Peyer's patch (tissue), 4 donors: ENCODE measurements around the gene CTBP1. TPM values are rescaled to one million over a fixed set of nuclear protein-coding genes. Genes with fewer than 3 reads are reported as not detected.

Experiments used
- DNase-seq, 3 donors: peaks; one replicate each; pipeline ENCODE4 v3.0.0-alpha.2; 2017 to 2019
- H3K27ac ChIP-seq, 4 donors: fragments of 200-600 bp; sonication (generic); one replicate each; pipeline ENCODE4 v1.5.1; 2016 to 2019
- H3K27me3 ChIP-seq, 2 donors: fragments of 200-600 bp; sonication (generic); one replicate each; pipeline ENCODE4 v1.5.1; 2019
- H3K36me3 ChIP-seq, 3 donors: fragments of 200-600 bp; sonication (generic); one replicate each; pipeline ENCODE4 v1.5.1; 2016 to 2019
- H3K4me1 ChIP-seq, 4 donors: fragments of 200-600 bp; sonication (generic); one replicate each; pipeline ENCODE4 v1.5.1; 2016 to 2019
- H3K4me3 ChIP-seq, 4 donors: fragments of 200-600 bp; sonication (generic); 1 replicate in 3 of 4; 2 replicates in 1 of 4; pipeline ENCODE4 v1.5.1; 2016 to 2019; ENCODE audit warnings: mild to moderate bottlenecking in 1 of 4
- H3K9me3 ChIP-seq, 4 donors: fragments of 200-600 bp; sonication (generic); one replicate each; pipeline ENCODE4 v1.5.1; 2016 to 2019; ENCODE audit warnings: mild to moderate bottlenecking in 1 of 4
- POLR2A ChIP-seq, 2 donors: fragments of 450-650 bp; IDR thresholded peaks; one replicate each; pipeline ENCODE4 v1.5.1; 2017; ENCODE audit warnings: antibody characterized with exemption in 2 of 2, mild to moderate bottlenecking in 2 of 2, moderate library complexity in 2 of 2
- total RNA-seq, 4 donors: library from RNA; depleted of rRNA; stranded (reverse); fragments of >200 nt; gene quantifications; one replicate each; pipeline ENCODE4 v1.1.0, GENCODE V29; 2016
- TF ChIP-seq, protein P1 (sequence below), 6 experiments: fragments of 450-650 bp in 4 of 6; fragments of 200-600 bp in 2 of 6; sonication (generic) in 1 of 6; IDR thresholded peaks; one replicate each; pipeline ENCODE4 v1.5.1; 2017 to 2019; ENCODE audit warnings: antibody characterized with exemption in 6 of 6, mild to moderate bottlenecking in 3 of 6, moderate library complexity in 1 of 6

The CTBP1 gene
- total RNA-seq, 4 donors from 2014 or later = 245 to 371 (median 288) TPM

DNA sequence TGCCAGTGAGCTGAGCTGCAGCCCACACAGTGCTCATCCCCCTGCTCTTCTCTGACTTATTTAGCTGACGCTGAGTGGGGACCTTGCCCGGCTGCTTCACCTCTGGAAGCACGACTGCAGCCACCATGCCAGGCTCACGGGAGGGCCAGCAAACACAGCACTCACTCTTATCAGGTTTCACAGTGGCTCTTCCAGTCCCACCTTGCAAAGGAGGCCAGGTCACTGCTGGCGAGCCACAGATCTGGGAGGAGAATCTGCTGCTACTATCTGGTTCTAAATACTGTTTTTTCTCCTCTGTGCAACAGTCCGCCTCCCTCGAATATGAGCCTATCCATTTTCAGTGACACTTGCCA is 69.9 kb downstream of the CTBP1 start:
- Histone ChIP-seq H3K36me3 (no peaks in the 10 kb centered on the region), H3K9me3 (no peaks in the 10 kb centered on the region), H3K27ac (no peak overlapping the region), H3K27me3 (no peaks in the 10 kb centered on the region), H3K4me3 (no peak overlapping the region), H3K4me1 (peaks cover 0 to 17% (median 2%) of the 10 kb centered on the region in 4 donors)
- DNase-seq = no peak
- TF ChIP-seq, protein P1, sequence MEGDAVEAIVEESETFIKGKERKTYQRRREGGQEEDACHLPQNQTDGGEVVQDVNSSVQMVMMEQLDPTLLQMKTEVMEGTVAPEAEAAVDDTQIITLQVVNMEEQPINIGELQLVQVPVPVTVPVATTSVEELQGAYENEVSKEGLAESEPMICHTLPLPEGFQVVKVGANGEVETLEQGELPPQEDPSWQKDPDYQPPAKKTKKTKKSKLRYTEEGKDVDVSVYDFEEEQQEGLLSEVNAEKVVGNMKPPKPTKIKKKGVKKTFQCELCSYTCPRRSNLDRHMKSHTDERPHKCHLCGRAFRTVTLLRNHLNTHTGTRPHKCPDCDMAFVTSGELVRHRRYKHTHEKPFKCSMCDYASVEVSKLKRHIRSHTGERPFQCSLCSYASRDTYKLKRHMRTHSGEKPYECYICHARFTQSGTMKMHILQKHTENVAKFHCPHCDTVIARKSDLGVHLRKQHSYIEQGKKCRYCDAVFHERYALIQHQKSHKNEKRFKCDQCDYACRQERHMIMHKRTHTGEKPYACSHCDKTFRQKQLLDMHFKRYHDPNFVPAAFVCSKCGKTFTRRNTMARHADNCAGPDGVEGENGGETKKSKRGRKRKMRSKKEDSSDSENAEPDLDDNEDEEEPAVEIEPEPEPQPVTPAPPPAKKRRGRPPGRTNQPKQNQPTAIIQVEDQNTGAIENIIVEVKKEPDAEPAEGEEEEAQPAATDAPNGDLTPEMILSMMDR (IDR thresholded peaks at IDR 0.05) = no peak
- no peak for TF ChIP-seq POLR2A (IDR thresholded peaks at IDR 0.05)

DNA sequence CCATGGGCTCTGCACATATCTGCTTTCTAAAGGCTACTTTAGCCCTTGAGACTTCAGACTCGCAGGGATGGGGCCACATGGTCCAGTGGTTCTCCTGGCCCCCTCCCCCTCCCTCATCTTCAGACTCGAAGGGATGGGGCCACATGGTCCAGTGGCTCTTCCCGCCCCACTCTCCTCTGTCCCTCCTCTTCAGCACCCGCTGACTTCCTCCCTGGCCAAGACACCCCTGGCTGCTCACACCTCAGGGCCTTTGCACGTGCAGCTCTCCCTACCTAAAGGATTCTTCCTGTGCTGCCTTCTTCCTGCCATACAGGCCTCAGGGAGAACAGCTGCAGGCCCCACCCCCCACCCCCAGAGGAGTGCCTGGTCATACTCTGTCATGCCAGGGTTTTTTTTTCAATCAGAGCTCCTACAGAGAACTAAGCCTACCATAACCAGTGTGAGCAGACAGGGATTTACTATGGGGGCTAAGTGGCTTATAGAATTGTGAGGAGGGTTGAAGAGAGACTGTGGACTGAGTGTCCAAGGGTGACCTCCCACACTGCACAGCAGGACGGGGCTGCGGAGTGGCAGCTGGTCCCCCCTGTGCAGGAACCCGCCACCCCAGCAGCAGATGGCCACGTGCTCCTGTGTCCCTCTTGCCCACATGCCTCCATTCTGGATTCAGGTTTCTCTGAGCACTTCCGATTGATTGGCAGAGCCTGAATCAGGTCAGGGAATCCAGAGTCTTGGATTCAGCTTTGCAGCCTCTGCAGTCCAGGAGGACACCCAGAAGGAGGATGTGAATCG is 70.4 kb downstream of the CTBP1 start:
- Histone ChIP-seq H3K36me3 (no peaks in the 10 kb centered on the region), H3K9me3 (no peaks in the 10 kb centered on the region), H3K27ac (no peak overlapping the region), H3K4me3 (no peak overlapping the region), H3K27me3 (no peaks in the 10 kb centered on the region), H3K4me1 (peaks cover 0 to 17% (median 0%) of the 10 kb centered on the region in 4 donors)
- no peak for DNase-seq
- no peak for TF ChIP-seq POLR2A (IDR thresholded peaks at IDR 0.05)
- TF ChIP-seq, protein P1 (IDR thresholded peaks at IDR 0.05) = no peak

DNA sequence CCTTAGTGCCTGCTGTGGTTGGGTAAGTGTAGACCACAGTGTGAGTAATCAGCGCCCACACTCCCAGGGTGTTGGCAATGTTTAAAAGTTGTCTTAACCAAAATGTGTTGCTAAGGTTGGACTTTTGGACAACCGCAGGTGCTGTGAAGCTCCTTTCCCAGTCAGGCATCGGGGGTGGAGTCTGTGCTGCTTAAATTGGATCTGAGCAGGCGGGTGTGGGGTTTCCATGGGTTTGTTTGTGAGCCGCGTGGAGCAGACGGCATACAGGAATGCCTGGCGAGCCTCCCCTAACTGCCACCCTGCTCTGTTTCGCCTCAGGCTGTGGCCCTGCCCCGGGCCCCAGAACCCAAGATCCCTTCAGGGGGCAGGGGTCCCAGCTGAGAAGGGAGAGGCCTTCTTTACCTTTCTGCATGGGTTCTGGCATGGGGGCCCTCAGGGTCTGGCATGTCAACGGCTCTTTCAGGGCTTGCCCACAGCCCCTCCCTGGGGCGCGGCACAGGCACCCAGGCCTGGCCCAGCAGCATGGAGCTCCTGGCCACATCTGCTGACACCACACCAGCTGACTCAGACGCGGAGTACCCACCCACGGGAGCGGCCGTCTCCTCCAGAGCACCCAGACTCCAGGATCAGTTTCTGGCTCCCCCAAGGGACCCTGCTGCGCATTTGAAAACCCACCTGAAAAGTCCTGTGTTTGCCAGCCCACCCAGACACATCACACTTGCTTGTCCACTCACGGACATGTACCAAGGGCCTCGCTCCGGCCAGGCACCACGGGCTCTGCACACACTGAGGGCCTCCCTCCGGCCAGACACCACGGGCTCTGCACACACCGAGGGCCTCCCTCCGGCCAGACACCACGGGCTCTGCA is 71.4 kb downstream of the CTBP1 start:
- Histone ChIP-seq H3K4me3 (no peak overlapping the region), H3K27ac (no peak overlapping the region), H3K4me1 (peaks cover 0 to 22% (median under 1%) of the 10 kb centered on the region in 4 donors), H3K36me3 (no peaks in the 10 kb centered on the region), H3K27me3 (peaks cover 0 to 1% of the 10 kb centered on the region in 2 donors), H3K9me3 (no peaks in the 10 kb centered on the region)
- peak in 1 of 3 donors; percentile 59 for DNase-seq
- TF ChIP-seq, protein P1 (IDR thresholded peaks at IDR 0.05) = no peak
- no peak for TF ChIP-seq POLR2A (IDR thresholded peaks at IDR 0.05)

DNA sequence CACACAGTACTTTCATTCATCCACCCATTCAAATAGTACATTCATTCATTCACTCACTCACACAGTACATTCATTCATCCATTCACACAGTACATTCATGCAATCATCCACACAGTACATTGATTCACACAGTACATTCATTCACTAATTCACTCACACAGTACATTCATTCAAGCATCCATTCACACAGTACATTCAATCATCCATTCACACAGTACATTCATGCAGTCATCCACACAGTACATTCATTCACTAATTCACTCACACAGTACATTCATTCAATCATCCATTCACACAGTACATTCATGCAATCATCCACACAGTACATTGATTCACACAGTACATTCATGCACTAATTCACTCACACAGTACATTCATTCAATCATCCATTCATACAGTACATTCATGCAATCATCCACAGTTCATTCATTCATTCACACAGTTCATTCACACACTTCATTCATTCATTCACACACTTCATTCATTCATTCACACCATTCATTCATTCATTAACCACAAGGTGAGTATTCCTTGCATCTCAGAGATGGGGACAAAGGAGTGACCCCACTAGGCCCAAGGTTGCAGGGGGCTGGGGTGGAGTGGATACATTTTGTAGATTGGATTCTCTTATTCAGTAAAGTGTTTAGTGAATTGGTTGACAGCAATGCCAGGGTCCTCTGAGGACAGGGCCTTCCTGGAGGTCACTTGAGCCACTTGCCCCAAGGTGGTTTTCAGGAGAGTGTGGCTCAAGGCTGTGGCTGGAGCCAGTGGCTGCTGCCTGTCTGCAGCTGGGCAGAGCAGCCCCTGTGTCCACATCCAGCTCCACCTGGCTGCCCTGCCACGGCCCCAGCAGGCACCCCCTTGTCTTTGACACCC is 72.3 kb downstream of the CTBP1 start:
- Histone ChIP-seq H3K4me3 (no peak overlapping the region), H3K27me3 (peaks cover 0 to 10% of the 10 kb centered on the region in 2 donors), H3K4me1 (peaks cover 0 to 31% (median 9%) of the 10 kb centered on the region in 4 donors), H3K36me3 (no peaks in the 10 kb centered on the region), H3K27ac (no peak overlapping the region), H3K9me3 (no peaks in the 10 kb centered on the region)
- no peak for TF ChIP-seq POLR2A (IDR thresholded peaks at IDR 0.05)
- TF ChIP-seq, protein P1 (IDR thresholded peaks at IDR 0.05) = no peak
- DNase-seq = no peak

DNA sequence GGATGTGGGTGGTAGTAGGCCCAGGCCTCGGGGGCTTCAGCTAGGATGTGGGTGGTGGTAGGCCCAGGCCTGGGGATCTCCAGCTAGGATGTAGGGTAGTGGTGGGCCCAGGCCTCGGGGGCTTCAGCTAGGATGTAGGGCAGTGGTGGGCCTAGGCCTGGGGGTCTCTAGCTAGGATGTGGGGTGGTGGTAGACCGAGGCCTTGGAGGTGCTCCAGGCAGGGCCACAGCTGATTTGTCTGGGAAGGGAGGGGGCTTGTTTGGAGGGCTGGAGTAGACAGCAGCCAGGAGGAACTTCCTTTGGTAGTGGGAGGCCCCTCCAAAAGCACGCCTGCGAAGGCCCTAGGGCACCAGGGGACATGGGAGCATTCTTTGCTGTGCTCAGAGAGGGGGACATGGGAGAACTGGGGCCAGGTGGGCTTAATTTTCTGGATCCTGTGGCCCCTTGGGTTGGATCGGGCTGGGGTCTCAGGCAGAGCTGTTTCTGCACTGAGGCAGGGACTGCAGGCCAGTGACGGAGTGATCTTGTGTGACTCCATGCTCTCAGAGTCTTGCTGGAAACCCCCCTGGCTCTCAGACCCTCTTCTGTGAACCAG is 73.2 kb downstream of the CTBP1 start:
- no peaks in the 10 kb centered on the region for H3K9me3 ChIP-seq
- H3K36me3 ChIP-seq = no peaks in the 10 kb centered on the region
- DNase-seq = no peak
- no peak for TF ChIP-seq POLR2A (IDR thresholded peaks at IDR 0.05)
- TF ChIP-seq, protein P1 (IDR thresholded peaks at IDR 0.05) = no peak
- H3K27ac ChIP-seq = peak overlapping the region in 2 of 4 donors; percentile 30 to 32
- no peak overlapping the region for H3K4me3 ChIP-seq
- H3K27me3 ChIP-seq = peaks cover 0 to 19% of the 10 kb centered on the region in 2 donors
- peaks cover 0 to 40% (median 15%) of the 10 kb centered on the region in 4 donors for H3K4me1 ChIP-seq
